Neural progenitor cell (in vitro differentiated cells): ENCODE data around the gene MAP3K7CL.

ENCODE experiments used
- EZH2phosphoT487 ChIP-seq: fragments of 200-600 bp; sonication (generic); IDR thresholded peaks from 2 replicates; pipeline ENCODE4 v1.6.1; 2017; ENCODE audit warnings: antibody characterized with exemption
- TF ChIP-seq, protein P1 (sequence below): fragments of 200-600 bp; sonication (generic); IDR thresholded peaks from 2 replicates; pipeline ENCODE4 v1.5.1; 2017; ENCODE audit warnings: antibody characterized with exemption, mild to moderate bottlenecking

DNA sequence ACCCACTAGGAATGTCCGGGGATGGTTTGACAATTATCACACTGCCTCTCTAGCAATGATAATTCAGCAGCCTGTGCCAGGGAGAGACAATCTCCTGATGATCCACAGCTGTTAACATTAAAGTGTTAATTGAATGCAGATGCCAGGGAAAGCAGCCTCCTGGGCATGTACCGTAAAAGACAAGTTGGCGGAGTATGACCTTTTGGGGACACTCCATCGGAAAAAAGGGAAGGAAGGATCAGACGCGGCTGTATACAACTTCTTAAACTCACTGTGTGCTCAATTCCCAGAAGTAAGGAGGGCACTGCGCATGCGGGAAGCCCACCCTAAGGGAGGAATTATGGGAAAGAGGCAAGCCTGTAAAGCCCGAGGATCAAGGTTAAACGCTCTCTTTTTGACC, 62.6 kb downstream of the MAP3K7CL start:
- TF ChIP-seq, protein P1, sequence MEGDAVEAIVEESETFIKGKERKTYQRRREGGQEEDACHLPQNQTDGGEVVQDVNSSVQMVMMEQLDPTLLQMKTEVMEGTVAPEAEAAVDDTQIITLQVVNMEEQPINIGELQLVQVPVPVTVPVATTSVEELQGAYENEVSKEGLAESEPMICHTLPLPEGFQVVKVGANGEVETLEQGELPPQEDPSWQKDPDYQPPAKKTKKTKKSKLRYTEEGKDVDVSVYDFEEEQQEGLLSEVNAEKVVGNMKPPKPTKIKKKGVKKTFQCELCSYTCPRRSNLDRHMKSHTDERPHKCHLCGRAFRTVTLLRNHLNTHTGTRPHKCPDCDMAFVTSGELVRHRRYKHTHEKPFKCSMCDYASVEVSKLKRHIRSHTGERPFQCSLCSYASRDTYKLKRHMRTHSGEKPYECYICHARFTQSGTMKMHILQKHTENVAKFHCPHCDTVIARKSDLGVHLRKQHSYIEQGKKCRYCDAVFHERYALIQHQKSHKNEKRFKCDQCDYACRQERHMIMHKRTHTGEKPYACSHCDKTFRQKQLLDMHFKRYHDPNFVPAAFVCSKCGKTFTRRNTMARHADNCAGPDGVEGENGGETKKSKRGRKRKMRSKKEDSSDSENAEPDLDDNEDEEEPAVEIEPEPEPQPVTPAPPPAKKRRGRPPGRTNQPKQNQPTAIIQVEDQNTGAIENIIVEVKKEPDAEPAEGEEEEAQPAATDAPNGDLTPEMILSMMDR, result no peak
- TF ChIP-seq EZH2phosphoT487, result no peak
